ENCODE data around the gene OR9Q1. TPM values are rescaled to one million over a fixed set of nuclear protein-coding genes. Genes with fewer than 3 reads are reported as not detected.
"Not testable (repeated sequence)": the region's sequence is repeated elsewhere in the genome, so short reads cannot be mapped to it uniquely, and the experiment has no call there.

The OR9Q1 gene
- under 0.01 TPM for total RNA-seq

DNA sequence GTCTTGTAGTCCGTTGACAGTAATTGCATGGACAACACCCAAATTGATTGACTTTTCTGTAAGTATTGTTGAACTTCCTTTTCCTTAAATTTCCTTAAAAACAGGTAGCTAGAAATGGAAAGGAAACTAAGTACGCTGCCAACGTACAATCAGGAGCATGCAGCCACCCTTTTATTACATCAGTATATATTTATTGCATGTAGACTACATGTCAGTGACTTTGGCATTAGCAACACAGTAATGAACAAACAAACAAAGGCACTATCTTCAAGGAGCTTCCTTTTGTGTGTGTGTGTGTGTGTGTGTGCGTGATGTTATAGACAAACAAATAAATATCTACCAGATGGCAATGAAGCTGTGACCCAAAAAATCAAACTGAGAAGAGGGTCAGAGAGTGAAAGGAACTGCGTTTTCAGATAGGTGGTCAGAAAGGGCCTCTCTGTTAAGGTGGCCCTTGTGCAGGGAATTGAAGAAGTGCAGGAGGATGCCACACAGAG lies at the start of gene OR9Q1:
OR9Q1 (plus strand) TSS at position 447 of the 497 bp plus-strand sequence. CDS start 155,564 bp downstream, outside the sequence.
- no peak for DNase-seq (ENCODE audit: low read depth in 2 of 3, low spot score in 2 of 3)

DNA sequence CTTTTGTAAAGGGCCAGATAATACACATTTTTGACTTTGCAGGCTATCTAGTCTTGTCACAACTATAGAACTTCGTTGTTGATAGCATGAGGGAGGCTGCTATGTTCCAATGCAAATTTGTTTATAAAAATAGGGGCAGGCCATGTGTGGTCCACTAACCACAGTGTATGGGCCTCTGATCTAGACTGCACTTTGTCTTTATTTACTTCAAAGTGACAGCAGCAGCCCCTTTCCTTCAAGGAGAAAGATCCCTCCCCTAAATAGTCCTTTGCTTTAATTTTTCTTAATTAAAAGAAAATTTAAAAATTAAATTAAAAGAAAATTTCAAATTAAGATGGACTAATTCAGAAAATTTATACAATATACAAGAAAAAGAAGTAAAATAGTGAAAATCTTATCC lies 49.5 kb upstream of the OR9Q1 start:
- DNase-seq (ENCODE audit: low read depth in 2 of 3, low spot score in 2 of 3) = no peak

- DNase-seq (ENCODE audit: low read depth in 2 of 3, low spot score in 2 of 3) = no peak
Observed at GRCh38 chr11:57974848-57975601, 48.7 kb upstream of the OR9Q1 start.

- no peak for DNase-seq (ENCODE audit: low read depth in 2 of 3, low spot score in 2 of 3)
Observed at GRCh38 chr11:57977709-57978108, 46.0 kb upstream of the OR9Q1 start.

- no peak for DNase-seq (ENCODE audit: low read depth in 2 of 3, low spot score in 2 of 3)
Observed at GRCh38 chr11:57978686-57979531, 44.8 kb upstream of the OR9Q1 start.

DNA sequence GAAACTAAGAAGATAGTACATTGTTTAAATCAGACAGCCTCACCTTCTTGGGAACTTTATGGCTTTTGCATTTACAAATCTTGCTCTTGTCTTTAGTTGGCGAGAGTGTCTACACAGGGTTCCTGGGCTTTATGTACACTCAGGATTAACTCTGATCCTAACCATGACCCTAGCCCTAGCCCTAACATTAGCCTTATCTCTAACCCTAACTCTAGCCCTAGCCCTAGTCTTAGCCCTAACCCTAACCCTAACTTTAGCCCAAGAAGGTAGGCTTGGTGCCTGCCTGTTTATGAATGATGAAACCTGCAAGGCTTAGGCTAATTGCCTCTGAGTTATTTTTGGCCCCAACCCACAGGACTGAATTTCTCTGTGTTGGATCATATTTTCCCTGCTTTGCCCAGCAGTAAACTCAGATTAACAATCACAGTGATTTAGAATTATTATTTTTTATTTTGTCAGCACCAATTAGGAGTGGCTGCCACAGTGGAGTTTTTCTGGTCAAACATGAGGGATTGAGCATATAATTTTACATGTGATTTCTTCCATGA lies 44.1 kb upstream of the OR9Q1 start:
- DNase-seq (ENCODE audit: low read depth in 2 of 3, low spot score in 2 of 3) = no peak

- DNase-seq (ENCODE audit: low read depth in 2 of 3, low spot score in 2 of 3) = no peak
Observed at GRCh38 chr11:57980201-57980600, 43.5 kb upstream of the OR9Q1 start.

DNA sequence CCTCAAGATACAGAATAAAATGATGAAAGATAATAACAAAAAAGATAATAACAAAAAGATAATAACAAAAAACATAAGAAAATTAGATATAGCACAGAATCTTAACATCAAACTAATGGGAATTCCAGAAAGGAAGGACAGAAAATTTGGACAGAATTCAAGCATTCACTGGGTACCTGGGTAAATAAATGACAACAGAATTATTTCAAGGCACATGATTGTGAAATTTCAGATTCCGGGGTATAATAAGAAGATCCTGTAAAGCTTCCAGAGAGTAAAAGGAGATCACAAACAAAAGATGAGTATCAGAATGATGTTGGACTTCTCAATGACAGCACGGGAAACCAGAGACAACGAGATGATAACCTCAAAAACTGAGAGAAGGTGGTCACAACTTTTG lies 42.1 kb upstream of the OR9Q1 start:
- DNase-seq (ENCODE audit: low read depth in 2 of 3, low spot score in 2 of 3) = no peak

DNA sequence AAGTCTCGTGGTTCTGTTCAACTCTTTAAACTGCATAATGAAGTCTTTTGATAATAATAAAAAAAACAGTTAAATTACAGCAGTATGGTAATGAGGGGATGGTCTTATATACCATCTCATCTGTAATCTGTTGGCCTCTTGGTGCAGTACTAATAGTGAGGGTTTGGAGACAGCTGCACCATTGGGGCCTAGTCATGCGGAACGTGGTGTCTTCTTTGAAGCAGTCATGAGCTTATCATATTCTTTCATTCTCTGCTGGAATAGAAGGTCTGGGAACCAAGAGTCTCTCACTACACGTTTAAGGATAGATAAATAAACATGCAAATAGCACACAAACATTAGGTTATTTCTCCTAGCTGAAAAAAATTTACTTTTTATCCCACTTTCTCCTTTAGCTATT lies 40.9 kb upstream of the OR9Q1 start:
- DNase-seq (ENCODE audit: low read depth in 2 of 3, low spot score in 2 of 3) = no peak

DNA sequence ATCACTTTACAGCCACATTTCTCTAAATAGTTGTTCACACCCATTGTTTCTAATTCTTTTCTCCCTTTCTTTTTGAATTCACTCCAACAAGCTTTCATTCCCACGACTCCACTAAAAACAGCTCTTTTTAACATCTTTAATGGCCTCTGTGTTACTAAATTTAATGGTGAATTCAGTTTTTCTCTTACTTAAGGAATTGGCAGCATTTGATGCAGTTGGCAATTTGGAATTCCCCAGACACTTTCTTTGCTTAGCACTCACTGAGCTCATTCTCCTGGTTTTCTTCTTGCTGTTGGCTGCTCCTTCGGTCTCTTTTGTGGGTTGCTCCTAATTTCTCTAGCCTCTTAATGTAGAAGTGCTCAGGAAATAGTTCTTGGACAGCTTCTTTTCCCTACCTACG lies 40.5 kb upstream of the OR9Q1 start:
- DNase-seq (ENCODE audit: low read depth in 2 of 3, low spot score in 2 of 3) = no peak

- not testable (repeated sequence) for DNase-seq (ENCODE audit: low read depth in 2 of 3, low spot score in 2 of 3)
Observed at GRCh38 chr11:57999523-57999922, 24.2 kb upstream of the OR9Q1 start.

DNA sequence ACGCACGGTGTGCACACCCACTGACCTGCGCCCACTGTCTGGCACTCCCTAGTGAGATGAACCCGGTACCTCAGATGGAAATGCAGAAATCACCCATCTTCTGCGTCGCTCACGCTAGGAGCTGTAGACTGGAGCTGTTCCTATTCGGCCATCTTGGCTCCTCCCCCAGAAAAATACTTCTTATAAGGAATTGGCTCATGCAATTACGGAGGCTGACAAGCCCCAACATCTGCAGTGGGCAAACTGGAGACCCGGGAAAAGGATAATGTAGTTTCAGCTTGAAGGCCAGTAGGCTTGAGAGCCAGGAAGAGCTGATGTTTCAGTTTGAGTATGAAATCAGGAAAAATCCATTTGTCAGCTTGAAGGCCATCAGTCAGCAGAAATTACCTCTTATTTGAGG lies 23.7 kb upstream of the OR9Q1 start:
- not testable (repeated sequence) for DNase-seq (ENCODE audit: low read depth in 2 of 3, low spot score in 2 of 3)

DNA sequence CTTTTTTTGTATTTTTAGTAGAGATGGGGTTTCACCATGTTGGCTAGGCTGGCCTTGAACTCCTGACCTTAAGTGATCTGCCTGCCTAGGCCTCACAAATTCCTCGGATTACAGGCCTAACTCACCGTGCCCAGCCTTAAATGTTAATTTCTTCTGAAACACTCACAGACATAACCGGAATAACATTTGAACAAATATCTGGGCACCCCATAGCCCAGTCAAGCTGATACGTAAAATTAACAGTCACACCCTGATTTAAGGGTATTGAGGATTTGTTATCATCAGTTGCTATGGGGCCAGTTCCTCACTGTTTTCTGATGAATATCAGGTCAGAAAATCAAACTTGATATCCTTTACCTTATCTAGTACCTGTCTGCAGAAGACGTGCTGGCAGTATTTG lies 23.0 kb upstream of the OR9Q1 start:
- DNase-seq (ENCODE audit: low read depth in 2 of 3, low spot score in 2 of 3) = no peak

GRCh38 chr11:58003036-58003435 lies 20.6 kb upstream of the OR9Q1 start:
- no peak for DNase-seq (ENCODE audit: low read depth in 2 of 3, low spot score in 2 of 3)

- DNase-seq (ENCODE audit: low read depth in 2 of 3, low spot score in 2 of 3) = no peak
Observed at GRCh38 chr11:58003591-58003990, 20.1 kb upstream of the OR9Q1 start.

DNA sequence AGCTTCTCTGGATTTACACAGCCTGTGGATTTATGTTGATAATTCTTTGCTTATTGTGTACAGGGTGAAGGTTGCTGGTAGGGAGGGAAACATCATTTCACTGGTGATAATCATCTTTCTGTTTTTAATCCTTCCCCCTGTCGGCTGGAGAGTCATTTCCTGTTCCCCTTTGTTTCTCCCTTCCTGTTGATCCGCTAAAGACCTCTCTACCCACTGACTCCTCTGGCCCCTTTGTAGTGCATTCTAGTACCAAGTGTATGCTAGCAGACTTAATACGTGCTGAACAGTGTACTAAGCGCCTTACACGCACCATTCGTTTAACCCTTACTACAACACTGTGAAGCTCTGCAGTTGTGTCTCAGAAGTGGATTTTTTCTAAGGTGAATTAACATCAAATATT lies 19.0 kb upstream of the OR9Q1 start:
- no peak for DNase-seq (ENCODE audit: low read depth in 2 of 3, low spot score in 2 of 3)

DNA sequence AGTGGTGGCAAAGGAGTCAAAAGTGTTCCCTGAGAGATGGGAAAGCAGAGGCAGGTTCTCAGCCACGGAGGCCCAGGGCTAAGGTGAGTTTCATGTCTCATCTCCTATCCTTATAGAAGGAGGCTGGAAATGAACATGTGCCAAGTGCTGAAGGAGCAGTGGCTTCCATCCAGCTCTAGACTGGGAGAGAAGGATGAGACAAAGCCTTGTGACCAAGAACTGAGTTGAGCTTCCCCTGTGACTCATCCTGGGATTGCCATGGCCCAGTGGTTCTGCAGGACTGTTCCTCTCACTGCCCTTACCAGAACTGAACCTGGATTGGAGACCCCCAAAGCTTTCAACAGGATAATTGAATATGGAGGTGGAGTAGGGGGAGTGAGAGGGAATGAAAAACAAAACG lies 16.7 kb upstream of the OR9Q1 start:
- DNase-seq (ENCODE audit: low read depth in 2 of 3, low spot score in 2 of 3) = no peak

DNA sequence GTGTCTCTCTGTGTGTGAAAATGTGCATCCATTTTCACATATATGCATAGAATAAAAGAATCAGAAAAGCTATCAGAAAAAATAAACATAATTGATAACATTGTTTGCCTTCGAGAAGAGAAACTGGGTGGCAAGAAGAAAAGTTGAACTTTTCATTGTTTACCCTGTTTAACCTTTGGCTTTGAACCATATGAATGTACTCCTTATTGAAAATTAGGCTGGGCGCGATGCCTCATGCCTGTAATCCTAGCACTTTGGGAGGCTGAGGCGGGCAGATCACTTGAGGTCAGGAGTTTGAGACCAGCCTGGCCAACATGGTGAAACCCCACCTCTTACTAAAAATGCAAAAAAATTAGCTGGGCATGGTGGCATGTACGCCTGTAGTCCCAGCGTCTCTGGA lies 11.9 kb upstream of the OR9Q1 start:
- DNase-seq (ENCODE audit: low read depth in 2 of 3, low spot score in 2 of 3) = no peak

DNA sequence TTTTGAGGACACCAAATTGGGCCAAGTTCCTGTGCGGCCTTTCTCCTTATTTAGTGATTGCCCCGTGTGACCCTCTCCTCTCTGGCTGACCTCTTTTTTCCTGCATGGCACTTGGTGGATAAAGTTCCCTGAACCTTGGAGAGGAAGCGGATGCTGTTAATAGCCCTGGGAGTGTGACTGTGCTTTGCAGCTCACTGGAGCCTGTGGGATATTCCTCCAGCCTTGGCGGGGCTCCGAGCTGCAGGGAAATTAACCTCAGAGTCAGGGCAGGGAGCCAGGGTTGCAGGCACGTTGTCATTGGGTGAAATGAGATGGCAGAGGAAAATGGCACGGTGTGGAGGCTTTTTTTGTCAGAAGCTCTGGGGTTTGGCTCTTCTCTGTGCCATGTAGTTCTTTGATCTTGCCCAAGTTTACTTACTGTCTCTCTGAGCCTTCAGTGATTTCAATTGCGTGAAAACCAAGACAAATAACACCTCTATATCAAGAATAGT lies 965 bp downstream of the OR9Q1 start:
- DNase-seq (ENCODE audit: low read depth in 2 of 3, low spot score in 2 of 3) = no peak

DNA sequence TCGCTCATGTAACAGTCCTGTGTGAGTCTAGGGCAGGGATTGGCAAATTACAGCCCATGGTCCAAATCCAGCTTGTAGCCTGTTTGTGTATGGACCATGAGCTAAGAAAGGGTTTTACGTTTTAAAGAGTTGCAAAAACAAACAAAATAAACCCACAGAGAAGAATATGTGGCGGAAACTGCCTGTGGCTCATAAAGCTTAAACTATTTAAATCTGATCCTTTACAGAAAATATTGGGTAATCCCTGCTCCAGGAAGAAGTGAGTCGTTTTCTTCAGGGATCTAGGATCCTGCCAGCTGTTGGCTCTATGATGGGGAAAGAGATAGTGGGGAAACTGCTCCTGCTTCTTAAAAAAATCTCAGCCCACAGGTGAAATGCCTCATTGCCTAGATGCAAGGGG lies 3.7 kb downstream of the OR9Q1 start:
- no peak for DNase-seq (ENCODE audit: low read depth in 2 of 3, low spot score in 2 of 3)

DNA sequence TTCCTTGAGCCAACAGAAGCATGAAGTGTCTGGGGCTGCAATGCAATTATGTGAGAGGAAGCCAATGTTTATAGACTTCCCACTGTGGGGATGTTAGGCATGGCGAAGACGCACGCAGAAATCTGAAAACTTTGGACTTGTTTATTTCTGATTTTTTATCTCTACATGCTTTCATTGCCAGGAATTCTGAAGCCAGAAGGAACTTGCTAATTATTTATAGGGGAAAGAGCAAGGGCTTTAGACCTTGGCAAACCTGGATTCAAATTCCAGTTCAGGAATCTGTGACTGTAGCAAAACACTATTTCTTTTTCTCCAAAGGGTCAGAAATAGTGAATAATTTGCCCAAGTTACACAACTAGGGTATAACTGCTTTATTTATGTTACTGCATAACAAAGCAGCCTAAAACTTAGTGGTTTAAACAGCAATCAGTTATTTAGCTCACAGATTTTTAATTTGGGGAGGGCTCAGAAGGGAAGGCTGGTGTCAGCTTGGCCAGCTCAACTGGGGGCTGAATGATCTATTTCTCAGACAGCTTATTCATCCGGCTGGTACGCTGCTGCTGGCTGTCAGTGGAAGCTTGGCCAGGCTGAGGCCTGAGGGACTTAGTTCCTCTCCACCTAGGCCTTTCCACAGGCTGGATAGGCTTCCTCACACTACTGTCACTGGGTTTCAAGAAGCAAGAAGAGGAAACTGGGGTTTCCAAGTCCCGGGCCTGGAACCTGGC lies 5.2 kb downstream of the OR9Q1 start:
- DNase-seq (ENCODE audit: low read depth in 2 of 3, low spot score in 2 of 3) = no peak
